NCI-H1436 (cell line): ENCODE measurements around the gene SEMA5B.

Source experiments
- DNase-seq: peaks from one replicate; lab custom pipeline; 2025; lab: John Stamatoyannopoulos, UW

SEMA5B gene

GRCh38 chr3:122973893-122974615 is 53.5 kb downstream of the SEMA5B start:
- no peak for DNase-seq

- DNase-seq: no peak
Measured at GRCh38 chr3:122972141-122972540, 55.4 kb downstream of the SEMA5B start.

- DNase-seq: no peak
Measured at GRCh38 chr3:122969585-122970469, 57.7 kb downstream of the SEMA5B start.

- no peak for DNase-seq
Measured at GRCh38 chr3:122967765-122968164, 59.8 kb downstream of the SEMA5B start.

GRCh38 chr3:122967356-122967755 is 60.2 kb downstream of the SEMA5B start:
- no peak for DNase-seq

- no peak for DNase-seq
Measured at GRCh38 chr3:122966045-122966444, 61.5 kb downstream of the SEMA5B start.

- no peak for DNase-seq
Measured at GRCh38 chr3:122964811-122965210, 62.8 kb downstream of the SEMA5B start.

- no peak for DNase-seq
Measured at GRCh38 chr3:122962149-122962548, 65.4 kb downstream of the SEMA5B start.

GRCh38 chr3:122961146-122961545 is 66.4 kb downstream of the SEMA5B start:
- DNase-seq: no peak

- DNase-seq: no peak
Measured at GRCh38 chr3:122960652-122961051, 66.9 kb downstream of the SEMA5B start.

- DNase-seq: no peak
Measured at GRCh38 chr3:122959339-122959738, 68.2 kb downstream of the SEMA5B start.

GRCh38 chr3:122957707-122958689 is 69.6 kb downstream of the SEMA5B start:
- no peak for DNase-seq

- no peak for DNase-seq
Measured at GRCh38 chr3:122956693-122957455, 70.7 kb downstream of the SEMA5B start.

- DNase-seq: no peak
Measured at GRCh38 chr3:122955916-122956692, 71.5 kb downstream of the SEMA5B start.

GRCh38 chr3:122952520-122952919 is 75.0 kb downstream of the SEMA5B start:
- DNase-seq: no peak

- no peak for DNase-seq
Measured at GRCh38 chr3:122948408-122948807, 79.2 kb downstream of the SEMA5B start.

- DNase-seq: no peak
Measured at GRCh38 chr3:122947738-122948137, 79.8 kb downstream of the SEMA5B start.

GRCh38 chr3:122947196-122947595 is 80.4 kb downstream of the SEMA5B start:
- DNase-seq: no peak

- DNase-seq: no peak
Measured at GRCh38 chr3:122946185-122946584, 81.4 kb downstream of the SEMA5B start.

- DNase-seq: no peak
Measured at GRCh38 chr3:122945230-122945629, 82.3 kb downstream of the SEMA5B start.
